OCI-LY1 (cell line): Measurements from ENCODE around the gene SEMA3A.

Source experiments
- CTCF ChIP-seq: fragments of 200-600 bp; sonication (generic), shearing (Covaris generic); IDR thresholded peaks from 2 replicates; pipeline ENCODE4 v1.5.1; 2017; ENCODE audit warnings: mild to moderate bottlenecking, antibody characterized with exemption, low read length, moderate library complexity, mixed read lengths
- EZH2 ChIP-seq: fragments of 200-600 bp; sonication (generic), shearing (Covaris generic); IDR thresholded peaks from 2 replicates; pipeline ENCODE4 v1.8.0; 2017; ENCODE audit warnings: borderline replicate concordance, mixed run types, mild to moderate bottlenecking, antibody characterized with exemption, low read length, moderate library complexity, mixed read lengths

DNA sequence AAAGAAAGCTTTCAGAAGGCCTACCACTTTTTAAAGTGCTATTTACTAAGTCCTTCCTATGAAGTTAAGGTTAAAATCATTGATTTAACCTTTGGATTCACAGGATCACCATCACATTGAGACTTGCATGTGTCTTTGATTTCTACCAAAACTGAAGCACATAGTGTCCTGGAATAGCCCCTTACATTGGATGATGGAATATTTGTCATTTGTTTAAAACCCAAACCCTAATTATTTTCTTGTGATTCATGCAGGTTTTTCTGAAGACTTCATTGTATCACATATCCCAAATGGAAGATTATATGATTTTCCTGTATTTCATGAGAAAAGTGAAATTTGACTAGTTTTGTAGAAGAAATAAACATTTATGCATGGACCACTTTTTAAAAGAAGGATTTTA is 3.3 kb downstream of the SEMA3A start:
- TF ChIP-seq CTCF (no peak), EZH2 (no peak)
